HUDEP-2 (cell line): Measurements from ENCODE around the gene UNC93A.
"Not testable (repeated sequence)": the region's sequence is repeated elsewhere in the genome, so short reads cannot be mapped to it uniquely, and the experiment has no call there.

ENCODE experiments used
- DNase-seq, 76 experiments: peaks; one replicate each; lab custom pipeline; 2025; ENCODE audit not compliant: unreplicated experiment in 76 of 76; lab: John Stamatoyannopoulos, UW

UNC93A gene

DNA sequence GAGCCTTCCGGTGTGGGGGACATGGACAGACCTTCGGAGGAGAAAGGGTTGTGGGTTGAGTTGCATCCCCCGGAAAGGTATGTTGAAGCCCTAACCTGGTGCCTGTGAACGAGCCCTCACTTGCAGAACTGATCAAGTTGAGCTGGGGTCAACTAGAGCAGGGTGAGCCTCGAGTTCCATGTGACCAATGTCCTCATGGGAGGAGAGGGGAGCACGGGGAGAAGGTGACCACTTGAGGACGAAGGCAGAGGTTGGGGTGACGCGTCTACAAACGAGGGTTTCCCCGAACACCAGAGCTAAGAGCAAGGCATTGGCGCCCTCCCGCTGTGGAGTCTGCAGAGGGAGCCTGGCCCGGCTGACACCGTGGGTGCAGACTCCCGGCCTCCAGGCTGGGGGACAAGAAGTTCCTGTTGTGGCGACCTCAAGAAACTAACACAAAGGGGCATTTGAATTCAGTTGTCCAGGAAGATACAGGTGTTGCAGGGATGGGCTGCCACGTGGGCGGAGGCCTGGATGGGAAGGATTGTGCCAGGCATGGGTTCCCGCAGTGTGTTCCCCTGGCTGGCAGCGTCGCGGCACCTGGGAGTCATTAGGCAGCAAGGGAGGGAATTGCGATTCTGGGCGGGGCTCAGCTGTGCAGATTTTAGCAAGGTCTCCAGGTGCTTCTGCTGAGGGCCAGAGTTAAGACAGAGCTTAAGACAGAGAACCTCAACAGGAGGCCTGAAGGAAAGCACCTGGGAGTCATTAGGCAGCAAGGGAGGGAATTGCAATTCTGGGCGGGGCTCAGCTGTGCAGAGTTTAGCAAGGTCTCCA, 20.4 kb upstream of the UNC93A start:
- DNase-seq: no peak

DNA sequence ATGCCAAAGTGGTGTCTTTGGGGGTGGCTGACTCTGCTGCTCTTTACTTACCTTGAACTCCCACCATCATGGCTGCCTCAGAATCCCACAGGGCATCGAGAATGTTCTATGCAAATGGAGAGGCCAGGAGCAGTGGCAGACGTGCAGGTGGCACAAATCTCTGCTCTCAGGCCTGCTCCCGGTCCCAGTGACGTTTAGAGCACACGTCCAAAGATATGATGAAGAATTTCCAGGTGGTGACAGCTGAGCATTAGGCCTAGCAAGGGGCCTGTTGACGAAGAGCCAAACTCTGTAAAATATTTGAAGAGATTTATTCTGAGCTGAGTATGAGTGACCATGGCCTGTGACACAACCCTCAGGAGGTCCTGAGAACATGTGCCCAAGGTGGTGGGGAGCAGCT, 19.0 kb upstream of the UNC93A start:
- DNase-seq: no peak

DNA sequence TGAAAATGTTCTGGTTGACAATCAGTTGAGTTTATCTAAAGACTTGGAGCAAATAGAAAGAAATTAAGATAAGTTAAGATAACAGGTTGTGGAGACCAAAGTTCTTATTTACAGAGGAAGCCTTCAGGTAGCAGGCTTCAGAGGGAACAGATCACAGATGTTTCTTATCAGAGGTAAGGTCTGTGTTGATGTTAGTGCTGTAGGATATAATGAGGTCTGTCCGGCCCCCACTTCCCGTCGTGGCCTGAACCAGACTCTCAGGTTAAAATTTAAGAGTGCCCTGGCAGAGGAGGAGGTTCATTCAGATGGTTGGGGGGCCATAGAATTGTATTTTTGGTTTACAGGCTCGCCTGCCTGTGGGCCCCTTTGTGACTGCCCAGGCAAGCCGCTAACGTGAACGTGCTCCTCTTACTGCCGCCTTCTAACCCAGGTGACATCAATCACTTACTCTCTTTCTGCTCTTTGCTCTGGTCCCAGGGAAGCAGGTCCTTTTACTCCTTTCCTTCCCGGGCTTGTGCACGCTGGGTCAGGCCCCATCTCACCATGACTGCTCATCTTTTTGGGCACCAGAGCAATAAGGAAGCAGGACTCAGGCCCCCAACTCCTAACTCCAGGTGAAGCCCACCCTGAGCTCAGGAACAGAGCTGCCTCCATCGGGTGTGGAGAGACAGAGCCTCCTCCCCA, 18.3 kb upstream of the UNC93A start:
- DNase-seq: no peak

DNA sequence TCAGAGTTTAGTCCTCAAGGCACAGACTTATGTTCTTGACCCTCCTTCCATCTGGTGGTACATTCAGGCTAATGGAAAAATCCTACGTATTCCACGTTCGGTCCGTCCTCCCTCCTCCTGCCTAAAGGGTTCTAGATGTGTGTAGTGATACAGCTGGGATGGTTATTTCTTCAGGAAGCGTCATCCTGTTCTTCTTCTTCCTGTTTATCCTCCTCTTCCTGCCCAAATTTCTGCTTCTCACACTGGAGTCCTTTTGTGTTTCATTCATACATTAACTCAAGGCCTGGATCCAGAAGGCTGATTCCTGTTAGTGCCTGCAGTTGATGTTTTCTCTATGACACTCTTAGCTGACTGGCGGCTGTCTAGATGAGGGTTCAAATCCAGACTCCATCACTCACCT, 16.8 kb upstream of the UNC93A start:
- no peak for DNase-seq

DNA sequence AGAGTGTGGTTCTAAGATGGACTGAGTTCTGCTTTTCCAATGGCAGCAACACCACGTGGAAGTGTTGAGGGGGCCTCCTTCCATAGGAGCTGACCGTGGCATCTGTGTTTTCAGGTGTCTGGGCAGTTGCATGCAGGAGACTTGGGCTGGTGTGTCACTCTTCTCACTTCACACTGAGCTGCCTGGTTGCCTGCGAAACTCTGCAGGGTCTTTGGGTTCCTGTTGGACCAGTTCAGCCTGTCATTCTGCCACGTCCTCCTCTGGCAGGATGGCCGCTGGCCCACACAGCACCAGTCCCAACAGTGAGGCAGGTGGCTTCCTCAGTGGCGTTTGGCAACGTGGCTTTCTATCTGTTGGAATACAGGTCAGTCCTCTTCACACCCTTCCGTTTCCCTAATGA, 16.1 kb upstream of the UNC93A start:
- no peak for DNase-seq

- DNase-seq: no peak
These were observed 15.7 kb upstream of the UNC93A start for GRCh38 chr6:167275436-167275835.

- DNase-seq: no peak
These were observed 14.2 kb upstream of the UNC93A start for GRCh38 chr6:167276772-167277533.

- not testable (repeated sequence) for DNase-seq
These were observed 12.8 kb upstream of the UNC93A start for GRCh38 chr6:167278173-167278940.

GRCh38 chr6:167279766-167280446, 11.2 kb upstream of the UNC93A start:
- no peak for DNase-seq

DNA sequence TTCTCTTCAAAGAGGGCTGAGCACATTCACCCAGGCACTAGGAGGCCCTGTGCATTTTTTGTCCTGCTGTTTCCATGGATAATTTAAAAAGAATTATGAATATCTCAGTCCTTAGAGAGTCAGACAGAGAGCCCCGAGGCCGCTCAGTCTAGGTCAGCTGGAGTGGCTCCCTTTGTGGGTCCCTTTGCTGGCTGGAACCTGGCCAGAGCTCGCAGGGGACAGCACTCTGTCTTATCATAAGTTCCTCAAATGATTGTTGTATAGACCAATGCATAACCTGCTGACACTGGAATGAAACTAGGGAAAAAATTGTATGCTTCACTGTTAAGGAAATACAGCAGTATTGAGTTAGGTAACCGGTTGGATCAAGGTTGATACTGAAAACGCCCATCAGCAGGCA, 10.6 kb upstream of the UNC93A start:
- DNase-seq: peak in 9 of 76 experiments; percentile 7 to 38 (median 20)

DNA sequence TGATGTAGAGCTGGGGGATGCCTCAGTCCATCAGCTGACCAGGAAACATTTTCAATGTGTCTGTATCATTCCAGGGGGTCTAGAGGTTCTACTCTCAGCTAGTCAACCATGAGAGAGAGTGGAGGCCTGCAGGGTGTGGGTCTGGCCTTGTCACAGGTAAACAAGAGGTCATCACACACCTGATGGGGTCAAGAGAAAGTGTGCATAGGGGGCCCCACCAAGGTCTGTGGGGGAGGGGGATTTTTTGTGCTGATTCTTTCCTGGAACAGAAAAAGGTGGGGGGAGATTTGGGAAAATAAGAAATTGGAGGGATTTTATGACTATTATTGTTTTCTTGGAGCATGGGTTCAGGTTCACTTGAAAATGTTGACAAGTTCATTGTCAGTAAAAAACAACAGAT, 8.9 kb upstream of the UNC93A start:
- no peak for DNase-seq

DNA sequence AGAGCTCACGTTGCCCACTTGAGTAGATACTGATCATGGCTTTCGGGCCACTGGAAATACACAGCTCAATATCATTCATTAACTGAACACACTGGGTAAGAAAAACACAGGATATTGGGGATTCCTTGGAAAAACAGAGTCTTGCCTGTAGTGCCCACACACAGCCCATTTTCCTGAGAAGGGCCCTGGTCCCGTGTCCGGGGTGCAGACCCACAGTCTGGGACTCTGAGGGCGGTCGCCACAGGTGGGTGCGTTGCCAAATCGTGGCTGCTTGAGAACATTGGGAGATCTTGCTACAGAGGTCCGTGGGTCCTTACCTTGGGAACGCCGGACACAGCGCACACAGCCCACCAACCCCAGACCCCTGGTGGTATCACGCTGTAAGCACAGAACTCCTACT, 6.5 kb upstream of the UNC93A start:
- not testable (repeated sequence) for DNase-seq

DNA sequence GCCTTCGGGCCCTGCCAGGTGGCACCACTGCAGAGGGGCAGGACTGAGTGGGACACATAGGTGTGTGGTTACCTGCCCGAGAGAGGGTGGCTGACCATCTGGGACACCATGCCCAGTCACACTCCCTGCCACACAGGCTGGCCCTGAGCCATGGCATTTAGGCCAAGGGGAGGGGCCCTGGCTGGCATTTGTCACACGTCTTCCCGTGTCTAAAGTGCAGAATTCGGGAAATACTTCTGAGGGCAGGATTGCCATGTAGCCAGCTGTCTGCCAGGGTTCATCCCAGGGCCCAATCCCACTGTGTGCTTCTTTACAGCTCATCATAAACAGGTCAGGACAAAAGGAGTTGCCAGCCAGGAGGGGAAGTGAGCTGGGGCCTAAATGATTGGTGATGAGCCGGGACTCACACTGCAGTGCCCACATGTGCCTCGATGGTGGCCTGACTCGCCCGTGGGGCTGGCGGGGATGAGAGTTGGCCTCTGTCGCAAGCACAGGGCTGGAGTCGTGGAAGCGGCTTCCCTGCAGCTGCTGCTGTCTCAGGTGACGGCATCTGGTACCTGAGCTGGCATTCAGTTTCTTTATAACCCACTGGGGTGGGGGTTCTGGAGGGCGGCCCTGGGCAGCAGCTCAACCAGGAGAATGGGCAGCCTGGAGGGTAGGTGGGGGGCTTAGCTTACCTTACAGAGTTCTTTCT, 5.9 kb upstream of the UNC93A start:
- no peak for DNase-seq

DNA sequence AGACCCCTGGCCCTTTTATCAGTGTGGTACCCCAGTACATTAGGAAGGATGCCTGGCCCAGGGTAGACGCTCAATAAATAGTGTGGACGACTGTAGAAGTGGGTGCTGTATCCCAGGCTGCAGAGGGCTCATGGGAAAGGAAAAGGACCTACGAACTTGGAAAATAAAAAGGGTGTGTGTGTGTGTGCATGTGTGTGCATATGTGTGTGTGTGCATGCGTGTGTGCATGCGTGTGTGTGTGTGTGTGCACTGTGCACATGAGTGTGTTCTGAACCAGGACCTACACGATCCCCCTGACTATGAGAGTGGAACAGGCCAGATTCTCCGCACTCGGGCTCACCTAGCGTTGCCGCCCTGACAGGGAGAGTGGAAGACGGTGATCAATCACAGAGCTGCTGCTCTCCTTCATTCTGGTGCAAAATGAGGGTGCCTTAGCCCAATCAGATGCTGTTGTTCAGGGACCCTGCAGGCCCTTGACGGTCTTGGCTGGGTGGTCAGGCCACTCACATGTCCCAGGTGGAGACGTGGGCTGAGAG, 3.5 kb upstream of the UNC93A start:
- no peak for DNase-seq

DNA sequence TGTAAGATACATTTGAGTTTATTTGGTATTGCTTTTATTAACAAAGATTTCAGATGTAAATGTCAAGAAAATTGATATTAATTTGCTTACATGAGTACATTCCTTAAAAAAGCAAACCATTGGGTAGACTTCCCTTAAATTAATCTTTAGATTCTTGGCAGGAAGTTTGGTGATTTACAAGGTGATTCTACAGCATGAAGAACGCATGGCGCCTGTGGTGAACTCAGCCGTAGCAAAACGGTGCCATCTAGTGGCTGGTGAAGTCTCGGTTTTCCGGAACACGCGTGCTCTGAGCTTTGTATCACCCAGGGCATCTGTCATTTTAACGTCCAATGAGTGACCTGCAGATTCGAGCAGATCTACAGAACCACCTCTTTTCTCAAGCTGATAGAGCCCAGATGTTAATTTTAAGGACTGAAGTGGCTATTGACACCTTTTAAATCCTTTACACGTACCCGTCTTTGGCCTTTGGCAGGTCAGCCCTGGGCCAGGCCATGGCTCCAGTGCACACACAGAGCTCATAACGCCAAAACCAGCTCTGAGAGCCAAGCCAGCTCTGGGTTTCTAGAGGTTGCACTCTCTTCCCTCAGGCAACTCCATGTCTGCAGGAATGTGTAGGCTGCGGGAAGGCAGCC, 2.4 kb upstream of the UNC93A start:
- peak in 30 of 76 experiments; percentile 8 to 53 (median 20) for DNase-seq

DNA sequence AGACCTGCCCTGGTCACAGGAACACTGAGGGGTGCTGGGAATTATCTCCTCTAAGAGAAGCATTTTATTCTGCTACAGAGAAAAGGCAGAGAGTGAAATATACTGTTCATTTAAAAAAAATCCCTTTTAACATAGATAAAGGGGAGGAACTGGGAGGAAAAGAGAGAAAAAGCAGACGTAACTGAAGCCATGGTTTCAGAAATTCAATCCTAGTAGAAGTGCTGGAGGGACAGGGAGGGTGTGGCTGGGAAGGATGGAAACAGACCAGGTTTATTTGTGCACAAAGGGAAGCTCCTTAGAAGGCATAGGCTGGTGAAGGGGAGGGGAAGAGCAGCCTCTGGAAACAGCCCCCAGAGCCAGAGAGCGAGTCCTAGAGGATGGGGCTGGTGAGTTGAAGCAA, 1.8 kb upstream of the UNC93A start:
- not testable (repeated sequence) for DNase-seq

DNA sequence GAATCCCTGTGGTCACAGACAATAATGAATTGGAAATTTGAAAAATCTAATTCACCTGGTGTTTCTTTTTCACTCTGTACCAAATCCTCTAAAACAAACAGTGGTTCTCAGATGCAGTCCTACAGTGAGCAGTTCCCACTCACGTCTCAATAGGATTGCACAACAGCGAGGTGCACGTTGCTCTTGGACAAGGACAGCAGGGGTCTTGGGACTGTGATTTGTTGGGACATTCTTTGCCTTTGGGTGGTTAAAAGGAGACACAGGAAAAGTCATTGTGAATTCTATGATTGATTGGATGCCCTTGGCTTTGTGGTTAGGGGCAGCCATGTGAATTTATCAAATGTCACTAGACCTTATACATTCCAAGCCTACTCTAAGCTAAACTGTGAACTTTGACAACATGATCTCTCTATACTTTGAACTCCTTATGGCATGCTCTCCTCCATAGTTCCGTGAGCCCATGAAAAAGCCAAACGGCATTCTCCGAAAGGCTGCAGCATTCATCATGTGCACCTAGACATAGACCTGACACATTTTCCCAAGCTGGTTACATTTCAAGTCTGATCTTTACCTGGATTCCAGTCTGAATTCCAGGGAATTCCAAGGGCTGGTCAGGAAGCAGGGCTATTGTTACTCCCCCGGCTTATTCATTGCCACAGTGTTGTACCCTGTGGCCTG, 647 bp downstream of the UNC93A start:
- DNase-seq: no peak
